HG03280 (cell line): ENCODE measurements around the gene SLC25A41.
"Not testable (repeated sequence)": the region's sequence is repeated elsewhere in the genome, so short reads cannot be mapped to it uniquely, and the experiment has no call there.

ENCODE experiments used
- ATAC-seq: cut with Tn5 transposase; IDR thresholded peaks from one replicate; pipeline ENCODE4 v1.9.1; 2021; ENCODE audit warnings: mild to moderate bottlenecking, moderate library complexity; ENCODE audit not compliant: unreplicated experiment

The SLC25A41 gene

DNA sequence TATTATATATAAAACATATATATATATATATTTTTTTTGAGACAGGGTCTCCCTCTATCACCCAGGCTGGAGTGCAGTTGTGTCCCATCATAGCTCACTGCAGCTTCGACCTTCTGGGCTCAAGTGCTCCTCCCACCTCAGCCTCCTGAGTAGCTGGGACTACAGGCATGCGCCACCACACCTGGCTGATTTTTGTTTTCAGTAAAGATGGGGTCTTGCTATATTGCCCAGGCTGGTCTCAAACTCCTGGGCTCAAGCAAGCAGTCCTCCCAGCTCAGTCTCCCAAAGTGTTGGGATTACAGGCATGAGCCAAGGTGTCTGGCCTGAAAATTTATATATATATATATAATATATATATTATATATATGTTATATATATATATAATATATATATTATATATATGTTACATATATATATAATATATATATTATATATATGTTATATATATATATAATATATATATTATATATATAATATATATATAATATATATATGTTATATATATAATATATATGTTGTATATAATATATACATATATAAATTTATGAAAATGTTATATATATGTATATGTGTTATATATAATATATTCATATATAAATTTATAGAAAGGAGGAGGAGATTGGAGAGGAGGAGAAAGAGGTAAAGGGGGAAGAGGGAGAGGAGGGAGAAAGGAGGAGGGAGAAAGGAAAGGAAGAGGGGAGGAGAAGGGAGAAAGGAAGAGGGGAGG, 4.7 kb downstream of the SLC25A41 start:
- ATAC-seq: not testable (repeated sequence)

DNA sequence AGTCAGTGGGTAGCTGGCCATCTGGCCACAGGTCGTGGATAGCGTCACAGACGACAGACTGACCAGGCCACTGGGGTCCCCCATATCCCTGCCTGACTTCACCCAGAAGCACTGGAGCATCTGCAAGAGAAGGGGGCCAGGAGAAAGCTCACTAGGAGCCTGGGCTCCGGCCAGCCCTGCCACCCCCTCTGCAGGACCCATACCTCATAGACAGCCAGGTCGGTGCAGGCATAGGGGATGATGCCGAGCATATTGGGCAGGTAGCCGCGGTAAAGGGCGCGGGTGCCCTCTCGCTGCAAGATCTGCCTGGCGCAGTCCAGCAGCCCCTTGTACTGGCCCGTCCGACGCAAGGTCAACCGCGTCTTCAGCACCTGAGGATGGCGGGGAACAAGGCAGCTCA, 6.4 kb downstream of the SLC25A41 start:
- no peak for ATAC-seq

DNA sequence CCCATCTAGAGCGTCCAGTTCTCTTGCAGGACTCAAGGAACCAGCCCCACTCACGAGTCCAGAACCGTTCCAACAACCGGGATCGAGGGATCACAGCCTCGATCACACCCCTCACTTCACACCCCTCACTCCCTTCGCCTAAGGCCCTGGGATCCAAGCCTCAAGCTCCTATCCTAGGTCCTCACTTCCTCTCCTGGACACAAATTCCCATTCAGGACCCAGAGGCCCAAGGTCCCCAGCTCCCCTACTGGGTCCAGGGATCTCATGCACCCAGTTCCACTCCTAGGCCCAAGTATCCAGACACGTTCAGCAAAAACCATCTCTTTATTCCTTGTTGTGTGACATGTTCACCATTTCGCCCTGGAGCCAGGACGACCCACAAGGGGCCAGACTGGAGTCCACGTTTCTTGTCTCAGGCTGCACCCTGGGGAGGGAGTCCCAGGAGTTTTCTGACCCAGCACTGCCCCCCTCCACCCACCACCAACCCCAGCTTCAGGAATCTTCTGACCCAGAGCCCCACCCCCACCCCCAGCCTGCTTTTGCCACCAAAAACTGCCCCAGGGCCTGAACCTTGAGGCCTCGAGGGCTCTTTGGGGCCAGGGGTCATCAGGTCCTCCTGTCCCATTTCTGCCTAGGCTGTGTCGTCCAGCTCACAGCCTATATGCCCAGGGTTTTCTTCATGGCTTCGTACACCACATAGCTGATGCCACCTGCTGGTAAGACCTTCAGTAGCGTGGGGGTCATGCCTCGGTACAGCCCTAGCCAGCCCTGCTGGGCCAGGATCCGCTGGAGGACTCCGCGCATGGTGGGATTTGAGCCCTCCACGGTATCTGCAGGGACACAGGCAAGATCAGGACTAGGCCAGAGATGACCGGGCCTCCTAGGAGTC, 7.6 kb downstream of the SLC25A41 start:
- no peak for ATAC-seq

DNA sequence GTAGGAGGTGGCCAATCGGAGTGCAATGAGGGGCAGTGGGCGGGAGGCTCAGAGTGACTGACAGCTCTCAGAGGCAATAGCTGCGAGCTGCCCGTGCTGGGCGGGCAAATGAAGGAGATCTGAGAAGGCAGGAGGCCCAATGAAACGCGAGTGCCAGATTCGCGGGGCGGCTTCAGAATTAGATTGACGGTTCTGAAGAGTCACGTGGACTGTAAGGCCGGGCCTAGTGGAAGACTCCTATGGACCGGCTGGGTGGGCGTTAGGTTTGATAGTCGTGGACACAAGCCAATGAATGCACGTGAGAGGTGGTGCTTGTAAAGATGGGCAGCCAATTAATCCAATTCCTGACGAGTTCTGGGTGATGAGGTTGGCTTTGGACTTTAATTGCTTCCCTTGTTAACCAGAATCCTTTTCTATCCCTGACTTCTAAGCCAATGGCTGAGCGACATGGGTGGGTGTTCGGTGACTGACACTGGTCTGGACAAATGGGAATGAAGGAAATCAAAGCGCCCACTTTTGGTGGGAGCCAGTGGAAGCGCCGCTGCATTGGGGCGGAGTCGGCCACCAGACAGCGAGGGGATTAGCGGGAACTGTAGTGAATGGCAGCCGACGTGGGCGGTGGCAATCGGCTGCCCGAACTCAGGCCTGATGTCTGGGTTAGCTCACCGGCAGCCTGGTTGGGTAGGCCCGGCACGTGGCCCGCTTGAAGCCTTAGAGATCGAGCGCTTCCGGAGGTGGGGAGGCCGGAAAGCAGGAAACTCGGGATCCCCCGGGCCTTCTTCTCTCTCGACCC, 8.4 kb downstream of the SLC25A41 start:
- peak; percentile 80 for ATAC-seq

DNA sequence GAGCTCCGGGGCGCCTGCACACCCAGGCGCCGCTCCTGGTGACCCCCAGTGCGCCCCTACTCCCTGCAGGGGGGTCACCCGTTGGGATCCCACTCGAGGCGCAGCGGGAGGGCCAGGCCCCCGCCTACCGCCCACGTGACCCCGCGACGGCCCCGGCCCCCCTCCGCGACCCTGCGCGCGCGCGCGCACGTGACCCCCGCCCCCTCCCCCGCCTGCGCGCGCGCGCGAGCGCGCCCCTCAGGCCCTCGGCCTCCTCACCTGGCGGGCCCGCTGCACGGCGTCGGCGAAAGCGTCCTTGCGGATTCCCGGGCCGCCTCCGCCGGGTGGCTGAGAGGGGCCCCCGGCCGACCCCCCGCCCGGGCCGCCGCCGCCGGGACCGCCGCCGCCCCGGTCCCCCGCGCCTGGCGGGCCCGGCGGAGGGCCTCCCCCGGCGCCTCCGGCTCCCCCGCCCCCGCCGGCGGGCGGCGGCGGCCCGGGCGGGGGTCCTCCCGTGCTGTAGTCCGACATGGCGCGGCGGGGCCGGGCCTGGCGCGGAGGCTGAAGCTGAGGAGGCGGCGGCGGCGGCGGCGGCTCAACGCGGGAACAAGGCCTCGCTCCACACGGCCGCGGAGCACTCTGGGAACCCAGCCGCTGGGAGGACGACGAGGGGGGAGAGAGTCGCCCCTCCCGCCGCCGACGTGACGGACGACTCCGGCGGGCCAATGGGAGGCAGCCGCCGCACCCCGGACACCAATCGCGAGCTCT, 9.2 kb downstream of the SLC25A41 start, which contains the start of gene KHSRP:
Gene KHSRP (minus strand): TSS at position 617 of the 744 bp plus-strand sequence. CDS start 110 bp downstream, at position 507.
- ATAC-seq: no peak

DNA sequence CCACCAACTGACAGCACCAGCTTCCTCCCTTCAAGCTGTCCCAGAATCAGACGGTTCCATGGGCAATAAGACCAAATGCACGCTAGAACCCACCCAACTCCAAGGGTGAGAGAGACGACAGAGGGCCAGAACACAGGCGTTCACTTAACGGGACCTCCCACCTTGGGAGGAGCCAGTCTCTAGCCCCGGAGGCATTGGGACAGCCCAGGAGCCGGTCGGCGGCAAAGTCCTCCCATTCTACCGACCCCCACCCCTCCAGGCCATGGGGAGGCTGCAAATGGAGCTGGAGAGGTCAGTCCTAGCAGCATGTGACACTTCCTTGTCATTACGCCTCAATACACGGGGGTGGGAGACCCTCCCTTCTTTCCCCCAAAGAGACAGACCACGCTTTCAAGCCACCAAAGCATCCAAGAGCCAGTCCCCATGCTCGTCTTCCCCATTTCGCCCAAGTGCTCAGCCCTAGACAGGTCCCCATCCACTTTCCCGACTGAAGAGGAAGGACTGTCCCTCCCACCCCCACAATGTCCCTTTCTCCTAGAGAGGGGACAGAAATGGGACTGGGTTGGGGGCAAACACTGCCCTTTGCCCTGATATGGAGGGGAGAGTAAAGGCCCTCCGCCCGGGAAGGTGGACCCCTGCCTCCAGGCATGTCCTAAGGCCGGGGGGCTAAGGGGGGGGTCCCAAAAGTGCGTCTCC, 9.9 kb downstream of the SLC25A41 start:
- no peak for ATAC-seq

DNA sequence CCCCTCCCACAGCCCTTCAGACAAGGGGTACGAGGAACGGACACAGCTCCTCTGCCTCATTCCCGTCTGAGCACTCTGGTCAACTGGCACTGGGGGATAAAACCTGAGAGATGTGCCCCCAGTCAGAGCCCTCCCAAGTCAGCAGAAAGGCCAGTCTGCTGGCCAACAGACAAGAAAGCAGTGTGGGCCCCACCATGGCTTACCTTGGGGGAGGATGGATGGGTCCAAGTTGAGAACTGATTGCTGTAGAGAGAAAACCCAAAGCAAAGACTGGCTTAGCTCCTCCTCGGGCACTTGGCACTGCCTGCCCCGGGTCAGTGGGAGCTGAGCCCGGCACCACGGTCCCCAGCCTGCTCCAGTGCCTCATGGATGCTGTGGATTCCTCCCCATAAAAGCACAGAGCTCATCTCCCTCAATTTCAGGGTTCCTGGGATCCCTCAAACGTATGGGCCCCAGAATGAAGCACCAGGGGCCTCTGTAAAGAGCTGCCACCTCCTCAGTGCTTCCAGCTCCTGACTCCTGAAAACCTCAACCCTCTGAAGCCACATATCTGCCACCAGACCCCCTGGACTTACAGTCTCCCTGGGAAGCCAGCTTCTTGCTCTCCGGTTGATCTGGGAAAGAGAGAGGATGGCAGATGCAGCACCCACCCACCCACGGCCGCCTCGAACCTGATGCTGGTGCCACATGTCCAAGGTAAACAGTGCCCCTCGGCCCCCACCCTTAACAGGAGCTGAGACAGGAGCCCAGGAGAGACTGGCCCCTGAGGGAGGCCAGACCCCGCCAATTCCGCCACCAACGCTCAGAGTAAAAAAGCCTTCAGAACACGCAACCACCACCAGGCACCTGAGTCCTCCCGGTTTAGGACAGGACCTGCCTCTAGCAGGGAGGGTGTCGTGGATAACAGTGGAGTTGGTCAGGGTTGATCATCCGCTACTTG, 12.2 kb downstream of the SLC25A41 start:
- ATAC-seq: no peak

DNA sequence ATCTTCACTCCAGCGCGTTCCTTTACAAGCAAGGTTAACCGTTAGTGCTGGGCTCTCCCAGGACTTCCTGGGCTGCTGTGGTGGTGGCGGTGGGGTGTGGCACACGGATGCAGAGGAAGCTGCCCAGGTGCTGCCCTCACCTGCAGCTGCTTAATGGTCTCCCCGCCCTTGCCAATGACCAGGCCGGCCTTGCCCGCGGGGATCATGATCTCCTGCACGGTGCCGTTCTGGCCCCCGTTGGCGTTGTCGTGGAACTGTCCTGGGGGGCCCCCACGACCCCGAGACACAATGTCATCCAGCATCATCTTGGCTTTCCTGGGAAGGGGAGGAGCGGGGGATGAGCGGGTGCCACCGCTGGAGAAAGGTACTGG, 15.0 kb downstream of the SLC25A41 start:
- ATAC-seq: no peak

DNA sequence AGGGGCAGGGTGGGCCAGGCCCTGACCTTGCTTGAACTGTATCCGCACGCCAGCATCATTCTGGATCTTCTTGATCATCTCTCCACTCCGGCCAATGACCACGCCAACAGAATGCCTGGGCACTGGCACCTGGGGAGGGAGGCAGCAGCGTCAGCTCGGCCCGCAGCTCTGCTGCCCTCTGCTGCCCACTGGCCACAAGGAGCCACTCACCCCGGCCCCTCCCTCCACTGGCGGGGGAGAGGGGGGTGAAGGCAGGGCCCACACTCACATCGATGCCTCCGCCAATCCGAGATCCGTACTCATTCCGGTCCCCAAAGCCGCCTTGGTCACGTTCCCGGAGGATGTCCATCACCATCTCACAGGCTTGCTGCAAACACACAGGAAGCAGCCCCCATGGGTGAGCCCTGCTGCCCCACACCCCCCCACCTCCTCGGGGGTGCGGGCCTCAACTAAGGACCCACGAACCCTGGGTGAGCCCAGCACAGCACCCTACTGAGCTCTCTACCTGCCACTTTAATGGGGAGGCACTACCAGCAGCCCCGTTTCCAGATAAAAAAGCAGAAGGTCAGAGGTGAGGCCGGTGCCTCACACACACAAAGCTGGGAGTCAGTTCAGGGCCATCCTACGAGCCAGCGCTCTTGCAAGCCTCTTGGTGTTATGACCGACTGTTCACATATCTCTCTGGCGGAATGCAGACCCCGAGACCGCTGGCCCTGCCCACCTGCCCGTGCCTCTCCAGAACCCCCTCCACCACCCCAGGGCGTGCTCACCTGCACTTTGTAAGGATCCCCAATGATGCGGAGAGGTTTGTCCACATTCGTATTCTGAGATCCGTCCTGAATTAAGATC, 15.6 kb downstream of the SLC25A41 start:
- ATAC-seq: no peak

DNA sequence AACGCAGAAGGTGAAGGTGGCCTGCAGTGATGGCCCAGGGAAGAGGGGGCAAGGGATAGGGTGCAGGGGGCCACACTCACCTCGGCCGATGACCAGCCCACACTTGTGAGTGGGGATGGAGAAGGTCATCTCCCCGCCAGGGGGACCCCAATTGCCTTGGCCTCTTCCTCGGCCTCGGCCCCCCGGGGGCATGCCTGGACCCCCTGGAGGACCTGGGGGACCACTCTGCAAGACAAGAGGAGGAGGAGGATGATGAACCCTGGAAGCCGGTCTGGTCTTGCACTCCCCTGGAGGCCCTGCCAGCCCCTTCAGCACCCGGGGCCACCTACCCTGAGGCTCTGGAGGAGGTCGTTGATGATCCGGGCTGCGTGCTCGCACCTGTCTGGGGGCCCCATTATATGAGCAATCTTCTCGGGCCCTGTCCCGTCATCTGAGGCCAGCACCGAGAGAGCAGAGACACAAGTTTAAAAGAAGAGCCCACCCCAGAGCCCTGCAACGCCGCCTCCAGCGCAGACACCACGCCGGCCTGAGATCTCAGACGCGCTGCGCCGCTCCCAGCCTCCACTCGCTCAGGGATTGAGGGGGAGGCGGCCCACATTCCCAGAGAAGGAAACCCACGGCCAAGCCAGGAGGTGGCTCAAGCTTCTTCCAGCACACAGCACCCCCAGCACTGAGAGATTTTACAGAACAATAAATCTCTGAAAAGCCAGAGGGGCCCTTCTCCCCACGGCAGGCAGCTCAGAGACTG, 16.7 kb downstream of the SLC25A41 start:
- no peak for ATAC-seq

DNA sequence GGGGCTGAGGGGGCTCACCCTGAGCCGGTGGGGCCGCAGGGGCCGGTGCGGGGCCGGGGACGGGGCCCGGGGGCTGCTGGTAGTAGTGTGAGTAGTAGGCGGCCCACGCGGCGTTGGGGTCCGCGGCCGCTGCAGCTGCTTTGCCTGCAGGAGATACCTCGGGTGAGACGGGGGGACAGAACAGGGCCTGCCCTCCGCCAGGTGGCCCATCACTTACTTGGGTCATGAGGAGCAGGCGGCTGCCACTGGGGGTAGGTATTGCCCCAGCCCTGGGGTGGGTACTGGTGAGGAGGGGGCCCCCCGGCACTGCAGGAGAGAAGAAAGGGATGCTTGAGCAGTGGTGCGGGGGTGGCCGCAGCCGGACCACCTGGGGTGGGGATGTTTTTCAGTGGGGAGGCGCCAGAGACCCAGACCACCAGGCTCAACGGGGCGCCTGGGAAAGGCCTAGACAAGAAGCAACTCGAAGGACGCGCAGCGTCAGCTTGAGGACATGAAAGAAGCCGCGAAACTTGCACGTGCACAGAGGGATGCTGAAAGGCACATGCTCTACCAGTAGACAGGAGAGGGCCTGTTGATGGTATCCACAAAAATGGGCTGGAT, 17.9 kb downstream of the SLC25A41 start:
- no peak for ATAC-seq

DNA sequence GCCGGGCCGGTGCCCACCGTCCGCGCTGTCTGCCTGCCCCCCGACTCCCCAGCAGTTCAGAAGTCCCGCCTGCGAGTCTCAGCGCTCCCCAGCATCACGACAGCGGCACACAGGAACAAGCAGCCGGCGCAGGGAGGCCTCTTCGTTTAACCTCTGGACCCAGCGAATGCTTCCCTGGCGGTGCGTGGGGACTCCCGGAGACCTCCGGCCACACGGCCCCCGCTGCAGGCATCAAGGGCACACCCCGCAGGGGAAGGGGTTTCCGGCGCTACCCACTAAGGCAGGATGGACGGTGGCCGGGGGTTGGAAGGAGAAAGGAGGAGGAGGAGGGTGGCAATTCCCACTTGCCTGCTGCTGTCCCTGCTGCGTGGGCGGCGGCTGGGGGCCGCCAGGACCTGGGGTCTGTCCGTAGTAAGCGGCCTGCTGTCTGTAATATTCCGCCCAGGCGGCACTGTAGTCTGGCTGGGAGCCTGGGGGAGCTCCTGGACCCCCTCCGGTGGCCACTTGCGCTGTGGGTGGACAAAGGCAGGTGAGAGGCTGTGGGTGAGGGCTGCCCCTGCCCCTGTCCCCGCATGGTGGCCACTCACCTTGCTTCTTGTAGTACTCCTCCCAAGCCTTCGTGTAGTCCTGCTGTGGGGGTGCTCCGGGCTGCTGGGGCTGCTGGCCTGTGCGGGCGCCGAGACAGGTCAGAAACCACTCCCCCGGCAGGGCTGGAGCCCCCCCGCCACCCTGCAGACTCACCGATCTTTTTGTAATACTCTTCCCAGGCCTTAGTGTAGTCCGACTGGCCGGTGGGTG, 18.6 kb downstream of the SLC25A41 start:
- no peak for ATAC-seq

DNA sequence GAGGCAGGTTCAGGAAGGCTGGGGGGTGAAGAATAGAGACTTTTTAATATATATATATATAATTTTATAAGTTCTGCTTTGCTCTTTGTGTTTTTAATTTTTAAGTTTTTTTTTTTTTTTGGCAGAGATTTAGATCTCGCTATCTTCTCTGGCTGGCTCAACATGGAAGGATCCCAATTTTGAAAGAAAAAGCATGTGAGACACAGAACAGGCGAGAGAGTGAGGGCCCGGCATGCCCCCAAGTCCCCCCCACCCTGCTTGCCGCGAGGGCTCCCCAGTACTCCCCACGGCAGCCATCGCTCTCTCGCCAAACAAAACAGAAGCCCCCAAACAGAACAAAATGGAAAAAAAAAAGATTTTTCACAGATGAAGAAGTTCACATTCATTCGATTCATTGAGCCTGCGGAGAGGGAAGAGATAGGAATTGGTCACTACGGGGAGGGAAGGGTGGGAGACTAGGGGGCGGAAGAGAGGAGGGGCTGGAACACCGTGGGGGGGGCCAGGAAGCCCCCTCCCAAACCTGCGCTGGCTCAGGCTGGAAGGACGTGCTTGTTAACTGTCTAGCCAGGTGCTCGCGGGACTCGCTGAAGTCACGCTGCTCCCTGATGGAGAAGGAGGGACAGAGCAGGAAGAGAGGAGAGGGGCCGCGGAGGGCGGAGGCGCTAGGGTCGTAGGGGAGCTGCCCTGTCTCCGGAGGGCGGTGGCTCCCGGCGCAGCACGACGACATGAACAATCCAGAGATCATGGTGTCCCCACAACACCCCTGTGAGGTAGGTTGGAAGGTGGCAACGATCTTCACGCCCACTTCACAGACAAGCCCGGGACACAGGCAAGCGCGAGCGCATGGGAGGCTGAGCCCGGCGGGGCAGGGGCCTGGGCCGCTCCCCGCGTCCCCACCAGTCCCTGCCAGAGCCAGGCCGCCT, 19.6 kb downstream of the SLC25A41 start:
- no peak for ATAC-seq

DNA sequence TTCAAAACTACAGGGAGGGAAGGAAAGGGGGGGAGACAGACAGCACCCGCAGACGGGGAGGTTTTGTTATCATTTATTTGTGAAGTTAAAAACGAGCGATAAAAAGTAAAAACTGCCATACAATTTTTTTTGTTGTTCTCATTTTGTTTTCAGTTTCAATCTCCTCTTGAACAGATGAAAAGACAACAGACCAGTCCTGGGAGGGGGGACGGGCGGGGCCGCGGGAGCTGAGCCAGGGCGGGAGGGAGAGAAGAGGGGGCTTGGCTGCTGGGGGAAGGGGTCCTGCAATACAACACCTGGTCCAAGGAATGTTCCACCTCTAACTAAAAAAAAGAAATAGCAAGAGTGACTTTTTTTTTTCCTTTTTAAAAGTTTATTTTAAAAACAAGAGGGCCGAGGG, 20.3 kb downstream of the SLC25A41 start:
- no peak for ATAC-seq
